K562 (cell line): ENCODE data around the gene LRRC74B. TPM values are rescaled to one million over a fixed set of nuclear protein-coding genes. Genes with fewer than 3 reads are reported as not detected.
A peak's percentile ranks its signal among the peaks of the same experiment; 100 is the strongest.

Source experiments
- ATAC-seq: fragments of 200-7000 bp; cut with Tn5 transposase; 3 replicates; pipeline ENCODE4 v1.9.1; 2020; ENCODE audit warnings: moderate library complexity
- BruUV-seq: library from RNA; stranded (reverse); fragments of 400-500 nt; replicated peaks from 2 replicates; lab custom pipeline; 2021; lab: Mats Ljungman, UMichigan
- CTCF ChIA-PET: fragments of 300-600 bp; formaldehyde crosslinking; extraction: SDS; loops from one replicate; lab custom pipeline; 2021; ENCODE audit warnings: low intra/inter-chr PET ratio; lab: Yijun Ruan, JAX
- POLR2A ChIA-PET: fragments of 300-600, 350-650 bp; sonication (Branson Sonifier 250); formaldehyde crosslinking; extraction: SDS; loops from one replicate; lab custom pipeline; 2021; ENCODE audit warnings: antibody characterized with exemption, inconsistent platforms; lab: Yijun Ruan, JAX
- DNase-seq, 4 experiments: peaks; one replicate each; pipeline versions ENCODE4 v3.0.0 to v3.0.0-alpha.2; 2011 to 2018; ENCODE audit warnings: low spot score in 3 of 4, mixed read lengths in 3 of 4; ENCODE audit errors: extremely low read depth in 1 of 4
- FAIRE-seq: peaks from 2 replicates; lab custom pipeline; 2011; peaks lifted over from hg19 to GRCh38; lab: Jason Lieb, UNC
- H2AFZ ChIP-seq: 2 replicates; pipeline ENCODE4 v1.6.0; 2011; ENCODE audit warnings: low read depth, low read length, control low read depth, inconsistent platforms
- H3K27ac ChIP-seq: fragments of 200-600 bp; 3 replicates; pipeline ENCODE4 v1.8.0; 2011; ENCODE audit warnings: low read depth, mild to moderate bottlenecking, control low read depth, inconsistent platforms, low read length, moderate library complexity, mixed read lengths; ENCODE audit errors: extremely low read depth
- H3K27me3 ChIP-seq, 2 experiments: fragments of 300-600 bp in 1 of 2; 2 replicates in 1 of 2; 3 replicates in 1 of 2; pipeline versions ENCODE4 v1.6.0 to v1.8.0; 2011; ENCODE audit warnings: inconsistent platforms in 2 of 2, low read length in 2 of 2, mild to moderate bottlenecking in 1 of 2, mixed read lengths in 1 of 2, moderate library complexity in 1 of 2; ENCODE audit not compliant: control insufficient read depth in 2 of 2, insufficient read depth in 2 of 2
- H3K36me3 ChIP-seq: fragments of 300-600 bp; 3 replicates; pipeline ENCODE4 v1.8.0; 2011; ENCODE audit warnings: mild to moderate bottlenecking, low read length, inconsistent platforms; ENCODE audit not compliant: control insufficient read depth, insufficient read depth
- H3K4me1 ChIP-seq, 2 experiments: fragments of 200-600 bp in 1 of 2; replicated peaks in 1 of 2; 2 replicates in 1 of 2; 3 replicates in 1 of 2; pipeline versions ENCODE4 v1.5.1 to v1.8.0; 2011; ENCODE audit warnings: inconsistent platforms in 2 of 2, low read length in 2 of 2, mild to moderate bottlenecking in 1 of 2, mixed read lengths in 1 of 2, moderate library complexity in 1 of 2; ENCODE audit not compliant: control insufficient read depth in 2 of 2, insufficient read depth in 2 of 2
- H3K4me2 ChIP-seq: 2 replicates; pipeline ENCODE4 v1.6.1; 2011; ENCODE audit warnings: low read length, control low read depth, inconsistent platforms, mixed read lengths; ENCODE audit not compliant: insufficient read depth
- H3K4me3 ChIP-seq: fragments of 200-600 bp; sonication (generic), shearing (Covaris generic); 2 replicates; pipeline ENCODE4 v1.5.1; 2016; ENCODE audit warnings: control low read depth, inconsistent platforms
- H3K79me2 ChIP-seq: fragments of 200-600 bp; 3 replicates; pipeline ENCODE4 v1.8.0; 2011; ENCODE audit warnings: low read length, inconsistent platforms; ENCODE audit not compliant: control insufficient read depth, insufficient read depth
- H3K9ac ChIP-seq, 2 experiments: 2 replicates each; pipeline versions ENCODE4 v1.6.0 to v1.6.1; 2011; ENCODE audit warnings: low read depth in 2 of 2, low read length in 2 of 2, control low read depth in 1 of 2, inconsistent platforms in 1 of 2, mild to moderate bottlenecking in 1 of 2, mixed read lengths in 1 of 2; ENCODE audit not compliant: insufficient read depth in 1 of 2
- H3K9me1 ChIP-seq: one replicate; pipeline ENCODE4 v1.6.0; 2011; ENCODE audit warnings: inconsistent platforms, mild to moderate bottlenecking, low read length, moderate library complexity; ENCODE audit not compliant: control insufficient read depth, insufficient read depth
- H3K9me3 ChIP-seq: replicated peaks from 2 replicates; pipeline ENCODE4 v1.5.1; 2011; ENCODE audit warnings: low read depth, low read length, inconsistent platforms; ENCODE audit not compliant: control insufficient read depth, insufficient read depth
- H4K20me1 ChIP-seq: replicated peaks from 2 replicates; pipeline ENCODE4 v1.6.1; 2011; ENCODE audit warnings: low read length, inconsistent platforms, mixed read lengths; ENCODE audit not compliant: control insufficient read depth, insufficient read depth
- ARHGAP35 ChIP-seq: fragments of 450-650 bp; IDR thresholded peaks from 2 replicates; pipeline ENCODE4 v1.6.1; 2018; ENCODE audit not compliant: partially characterized antibody
- ELF2 ChIP-seq: fragments of 250-450 bp; sonication (Bioruptor Pico); IDR thresholded peaks from 2 replicates; pipeline ENCODE4 v1.5.0; 2021; ENCODE audit warnings: mild to moderate bottlenecking
- MAZ ChIP-seq, 2 experiments: fragments of 450-650 bp in 1 of 2; sonication (generic) in 1 of 2; formaldehyde crosslinking; IDR thresholded peaks in 1 of 2; conservative IDR thresholded peaks in 1 of 2; 2 replicates each; pipeline versions ENCODE4 v1.4.0 to v1.5.0; 2020; ENCODE audit warnings: mild to moderate bottlenecking in 1 of 2, missing genetic modification reagents in 1 of 2
- MYC ChIP-seq, 2 experiments: fragments of 250-450 bp in 1 of 2; sonication (Bioruptor Pico) in 1 of 2; IDR thresholded peaks; 2 replicates each; pipeline versions ENCODE4 v1.5.1 to v1.6.1; 2012 to 2021; ENCODE audit warnings: low read depth in 2 of 2, borderline replicate concordance in 1 of 2, improper control_type of control experiment in 1 of 2, low read length in 1 of 2, mild to moderate bottlenecking in 1 of 2, moderate library complexity in 1 of 2
- NRF1 ChIP-seq, 2 experiments: fragments of 450-650 bp; IDR thresholded peaks in 1 of 2; conservative IDR thresholded peaks in 1 of 2; 2 replicates each; pipeline ENCODE4 v1.6.1; 2014; ENCODE audit warnings: mild to moderate bottlenecking in 2 of 2
- OTX1 ChIP-seq: fragments of 450-650 bp; formaldehyde crosslinking; IDR thresholded peaks from 2 replicates; pipeline ENCODE4 v1.4.0; 2022; ENCODE audit warnings: mild to moderate bottlenecking
- SPI1 ChIP-seq: IDR thresholded peaks from 2 replicates; pipeline ENCODE4 v1.6.1; 2011; ENCODE audit warnings: low read depth, low read length, control low read depth, borderline replicate concordance
- YBX1 ChIP-seq: fragments of 450-650 bp; IDR thresholded peaks from 2 replicates; pipeline ENCODE4 v1.7.1; 2016; ENCODE audit warnings: mild to moderate bottlenecking
- ZBTB11 ChIP-seq, 3 experiments: fragments of 200-800 bp in 1 of 3; fragments of 250-450 bp in 1 of 3; fragments of 450-650 bp in 1 of 3; sonication (Bioruptor Pico) in 1 of 3; sonication (Bioruptor generic) in 1 of 3; formaldehyde crosslinking in 1 of 3; IDR thresholded peaks; 2 replicates each; pipeline versions ENCODE4 v1.6.1 to v1.8.0; 2016 to 2022; ENCODE audit warnings: mild to moderate bottlenecking in 2 of 3, missing genetic modification characterization in 2 of 3, missing compliant biosample characterization in 1 of 3, moderate library complexity in 1 of 3
- ZBTB17 ChIP-seq: fragments of 450-650 bp; formaldehyde crosslinking; IDR thresholded peaks from 2 replicates; pipeline ENCODE4 v1.4.0; 2020; ENCODE audit warnings: mild to moderate bottlenecking
- ZNF146 ChIP-seq: IDR thresholded peaks from one replicate; pipeline ENCODE4 v1.6.1; 2018; ENCODE audit warnings: missing compliant biosample characterization; ENCODE audit not compliant: unreplicated experiment
- ZNF174 ChIP-seq: fragments of 250-450 bp; sonication (Bioruptor Pico); IDR thresholded peaks from 2 replicates; pipeline ENCODE4 v1.4.0; 2020; ENCODE audit warnings: mild to moderate bottlenecking
- ZNF695 ChIP-seq: fragments of 450-650 bp; formaldehyde crosslinking; IDR thresholded peaks from 2 replicates; pipeline ENCODE4 v1.4.0; 2020; ENCODE audit warnings: mild to moderate bottlenecking, moderate library complexity
- ZSCAN32 ChIP-seq: fragments of 450-650 bp; formaldehyde crosslinking; IDR thresholded peaks from 2 replicates; pipeline ENCODE4 v1.4.0; 2020; ENCODE audit warnings: mild to moderate bottlenecking, moderate library complexity
- WGBS: fragments of 100-300 bp; shearing (Covaris generic); methylation state at CpG from one replicate; pipeline ENCODE4 v1.1.6; 2016; ENCODE audit warnings: low coverage, mixed read lengths; ENCODE audit not compliant: insufficient coverage; ENCODE audit errors: missing lambda C conversion rate; 5-methylcytosine and 5-hydroxymethylcytosine counted together
- in situ Hi-C: fragments of 300-500 bp; cut with MboI; formaldehyde crosslinking; loops from 4 replicates; pipeline ENCODE4 v1.15.0; 2018; ENCODE audit warnings: inconsistent platforms, mixed read lengths
- intact Hi-C: fragments of 100-400 bp; cut with micrococcal nuclease; formaldehyde crosslinking; loops from 2 replicates; pipeline ENCODE4 v1.14.2; 2022
- polyA plus RNA-seq, 8 experiments: library from polyadenylated mRNA; depleted of rRNA in 4 of 8; stranded (reverse) in 5 of 8; unstranded in 3 of 8; fragments of >200 nt; fragmentation: Nextera tagmentation in 2 of 8; fragmentation: Illumina TruSeq in 1 of 8; extraction: Ambion mirVana in 2 of 8; extraction: Trizol in 1 of 8; gene quantifications; 2 replicates each; pipeline versions ENCODE4 v1.2.1 to v1.2.3, GENCODE V29; 2011 to 2014; ENCODE audit warnings: inconsistent platforms in 1 of 8, missing spikeins in 1 of 8
- total RNA-seq, 7 experiments: library from RNA; depleted of rRNA in 6 of 7; stranded (reverse); fragments of >200 nt in 6 of 7; fragmentation: Illumina TruSeq in 2 of 7; extraction: Trizol in 2 of 7; gene quantifications; 2 replicates each; pipeline versions ENCODE4 v1.2.1 to v1.2.3, GENCODE V29; 2011 to 2021; ENCODE audit warnings: low replicate concordance in 1 of 7
- TF ChIP-seq, protein P1 (sequence below): fragments of 450-650 bp; formaldehyde crosslinking; IDR thresholded peaks from 2 replicates; pipeline ENCODE4 v1.4.0; 2020; ENCODE audit warnings: mild to moderate bottlenecking, moderate library complexity

The LRRC74B gene
- total and polyA plus RNA-seq, 9 of the 15 experiments (the other 6 are each of a cell fraction or from before 2014, with no cell fraction given), result not detected

GRCh38 chr22:21013657-21014201, 32.0 kb upstream of the LRRC74B start:
- intact Hi-C loops (loop anchor here (1.0 to 5.0 kb wide), 2 partner anchors 11 to 34 kb away; partner anchors contain the start of genes LRRC74B and THAP7), in situ Hi-C loops (no loop called here)
- H3K27ac ChIP-seq, result peak overlapping the region; percentile 33
- DNase-seq (no peak), FAIRE-seq (no peak), ATAC-seq (no peak)
- no peaks in the 10 kb centered on the region for H3K9me3 ChIP-seq
- H3K4me1 ChIP-seq, result peaks cover 26 to 46% of the 10 kb centered on the region in 2 experiments
- peak overlapping the region; percentile 91 for H2AFZ ChIP-seq
- CTCF ChIA-PET, result interaction anchor here (1.2 kb wide), 1 partner anchor 12 kb away, joined by 3 read pairs; the partner anchor contains the start of gene THAP7
- peaks cover 16% of the 10 kb centered on the region; the same call in 2 of the 3 replicates for H3K79me2 ChIP-seq
- H3K4me2 ChIP-seq, result peak overlapping the region; percentile 87
- no peaks in the 10 kb centered on the region for H3K27me3 ChIP-seq
- POLR2A ChIA-PET, result interaction anchor here (0.5 to 13.9 kb wide), 9 partner anchors 13 to 1538 kb away, joined by 3 to 333 read pairs (median 4); partner anchors contain the start of genes SLC7A4 and THAP7
- peak overlapping the region; percentile 44 for H3K4me3 ChIP-seq
- 8% methylated on average over 24 of the region's 24 CpGs for WGBS
- peak overlapping the region; percentile 48 to 89 for H3K9ac ChIP-seq
- peaks cover 3% of the 10 kb centered on the region; the same call in 1 of the 3 replicates for H3K36me3 ChIP-seq
- H4K20me1 ChIP-seq, result peaks cover 12% of the 10 kb centered on the region
- H3K9me1 ChIP-seq, result peaks cover 7% of the 10 kb centered on the region
- BruUV-seq, result TSS peak; percentile 86
- peak; percentile 90; the same call in 1 of the 2 replicates for TF ChIP-seq OTX1 (CRISPR knock-in tag)
- TF ChIP-seq NRF1 (conservative IDR thresholded peaks at IDR 0.05 in 1 of 2, IDR thresholded peaks at IDR 0.05 in 1 of 2), result no peak
- peak; percentile 81; the same call in 1 of the 2 replicates for TF ChIP-seq ZSCAN32 (CRISPR knock-in tag)
- no peak for TF ChIP-seq MYC (IDR thresholded peaks at IDR 0.05; ENCODE audit: low read depth, low read length)
- TF ChIP-seq MYC (CRISPR knock-in tag; IDR thresholded peaks at IDR 0.05; ENCODE audit: borderline replicate concordance, low read depth), result peak; percentile 40; the same call in 1 of the 2 replicates
- TF ChIP-seq ZBTB11 (CRISPR knock-in tag; IDR thresholded peaks at IDR 0.05), result peak in 1 of 3 experiments; percentile 50; a peak in 1 of 6 replicates
- TF ChIP-seq ARHGAP35, result no peak
- TF ChIP-seq ZNF146, result no peak
- TF ChIP-seq, protein P1, sequence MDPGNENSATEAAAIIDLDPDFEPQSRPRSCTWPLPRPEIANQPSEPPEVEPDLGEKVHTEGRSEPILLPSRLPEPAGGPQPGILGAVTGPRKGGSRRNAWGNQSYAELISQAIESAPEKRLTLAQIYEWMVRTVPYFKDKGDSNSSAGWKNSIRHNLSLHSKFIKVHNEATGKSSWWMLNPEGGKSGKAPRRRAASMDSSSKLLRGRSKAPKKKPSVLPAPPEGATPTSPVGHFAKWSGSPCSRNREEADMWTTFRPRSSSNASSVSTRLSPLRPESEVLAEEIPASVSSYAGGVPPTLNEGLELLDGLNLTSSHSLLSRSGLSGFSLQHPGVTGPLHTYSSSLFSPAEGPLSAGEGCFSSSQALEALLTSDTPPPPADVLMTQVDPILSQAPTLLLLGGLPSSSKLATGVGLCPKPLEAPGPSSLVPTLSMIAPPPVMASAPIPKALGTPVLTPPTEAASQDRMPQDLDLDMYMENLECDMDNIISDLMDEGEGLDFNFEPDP (CRISPR knock-in tag), result peak; percentile 90; the same call in 1 of the 2 replicates
- peak; percentile 77 for TF ChIP-seq ZBTB17 (CRISPR knock-in tag)
- no peak for TF ChIP-seq YBX1
- 0 out of 2 replicates have a peak, but pooled peaks have one; percentile 72 for TF ChIP-seq SPI1
- peak in 1 of 2 experiments; percentile 13; a peak in 1 of 4 replicates for TF ChIP-seq MAZ (CRISPR knock-in tag; conservative IDR thresholded peaks at IDR 0.05 in 1 of 2, IDR thresholded peaks at IDR 0.05 in 1 of 2)
- TF ChIP-seq ELF2, result peak; percentile 85
- TF ChIP-seq ZNF695 (CRISPR knock-in tag), result peak; percentile 79; the same call in 1 of the 2 replicates
- no peak; the same call in 1 of the 2 replicates for TF ChIP-seq ZNF174 (CRISPR knock-in tag)
